NCI-H128 (cell line): ENCODE results near the gene GSK3A.

ENCODE experiments used
- DNase-seq: peaks from one replicate; lab custom pipeline; 2025; ENCODE audit not compliant: unreplicated experiment; lab: John Stamatoyannopoulos, UW

Gene GSK3A

DNA sequence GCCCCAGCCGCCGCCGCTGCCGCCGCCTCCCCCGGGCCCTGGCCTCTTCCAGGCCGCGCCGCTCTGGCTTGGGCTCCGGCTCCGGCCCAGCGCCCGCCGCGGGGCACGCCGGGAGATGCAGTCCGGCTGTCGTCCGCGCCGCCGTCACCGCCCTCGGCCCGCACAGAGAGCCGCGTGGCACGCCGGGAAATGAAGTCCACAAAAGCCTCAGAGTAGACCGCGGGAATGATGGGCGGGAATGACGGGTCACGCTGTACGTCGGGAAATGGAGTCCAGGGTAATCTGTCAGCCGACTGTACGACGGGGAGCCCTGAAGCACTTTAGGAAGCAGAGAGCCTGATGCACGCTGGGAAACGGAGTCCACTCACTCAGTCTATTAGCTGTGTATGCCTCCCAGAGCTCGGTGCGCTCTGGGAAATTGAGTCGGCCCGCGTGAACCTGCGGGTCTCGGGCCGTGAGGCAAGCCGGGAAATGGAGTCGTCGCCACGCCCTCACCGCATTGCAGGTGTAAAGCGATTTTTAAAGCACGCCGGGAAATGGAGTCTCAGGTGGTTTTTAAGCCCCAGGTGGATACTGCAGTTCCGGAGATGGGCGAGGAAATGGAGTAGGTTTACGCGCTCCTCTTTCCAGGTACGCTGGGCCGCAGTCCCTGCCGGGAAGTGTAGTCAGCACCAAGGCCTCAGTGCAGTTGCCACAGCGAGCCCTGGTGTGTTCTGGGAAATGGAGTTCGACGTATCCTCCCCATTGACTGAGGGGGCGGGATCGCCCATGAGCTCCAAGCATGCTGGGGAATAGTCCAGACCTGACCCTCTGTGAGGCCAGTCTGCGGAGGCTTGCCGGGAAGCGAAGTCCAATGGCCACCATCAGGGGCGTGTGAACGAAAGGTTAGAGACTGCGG, at the start of gene GSK3A:
Gene GSK3A (minus strand): TSS at position 91 of the 898 bp plus-strand sequence. CDS start 137 bp downstream, outside the sequence.
- peak; percentile 100 for DNase-seq

GRCh38 chr19:42291435-42291810, 49.0 kb upstream of the GSK3A start:
- no peak for DNase-seq

GRCh38 chr19:42290523-42291434, 48.4 kb upstream of the GSK3A start:
- DNase-seq = no peak

DNA sequence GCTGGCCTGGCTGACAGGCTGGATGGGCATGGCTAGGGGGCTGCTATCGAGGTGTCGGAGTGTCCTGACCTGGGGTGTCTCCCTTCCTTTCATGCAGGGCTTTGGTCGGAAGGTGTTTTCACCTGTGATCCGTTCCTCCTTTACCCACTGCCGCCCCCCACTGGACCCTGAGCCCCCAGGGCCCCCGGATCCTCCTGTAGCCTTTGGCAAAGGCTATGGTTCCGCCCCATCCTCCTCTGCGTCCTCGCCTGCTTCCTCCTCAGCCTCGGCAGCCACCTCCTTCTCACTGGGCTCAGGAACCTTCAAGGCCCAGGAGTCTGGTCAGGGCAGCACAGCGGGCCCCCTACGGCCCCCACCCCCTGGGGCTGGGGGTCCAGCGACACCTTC, 47.7 kb upstream of the GSK3A start:
- DNase-seq = no peak

GRCh38 chr19:42289556-42290041, 47.2 kb upstream of the GSK3A start:
- no peak for DNase-seq

GRCh38 chr19:42288881-42289555, 46.6 kb upstream of the GSK3A start:
- no peak for DNase-seq

GRCh38 chr19:42288387-42288786, 46.0 kb upstream of the GSK3A start:
- no peak for DNase-seq

DNA sequence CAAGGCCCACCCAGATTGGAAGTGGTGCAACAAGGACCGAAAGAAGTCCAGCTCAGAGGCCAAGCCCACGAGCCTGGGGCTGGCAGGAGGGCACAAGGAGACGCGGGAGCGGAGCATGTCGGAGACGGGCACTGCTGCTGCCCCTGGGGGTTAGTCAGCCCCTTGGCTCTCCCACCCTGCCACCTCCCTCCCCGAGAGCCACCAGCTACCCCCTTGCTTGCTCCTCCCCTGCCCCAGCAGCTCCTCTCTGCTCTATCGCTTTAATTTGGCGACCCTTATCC, 45.4 kb upstream of the GSK3A start:
- no peak for DNase-seq

GRCh38 chr19:42287017-42287826, 44.8 kb upstream of the GSK3A start:
- no peak for DNase-seq

DNA sequence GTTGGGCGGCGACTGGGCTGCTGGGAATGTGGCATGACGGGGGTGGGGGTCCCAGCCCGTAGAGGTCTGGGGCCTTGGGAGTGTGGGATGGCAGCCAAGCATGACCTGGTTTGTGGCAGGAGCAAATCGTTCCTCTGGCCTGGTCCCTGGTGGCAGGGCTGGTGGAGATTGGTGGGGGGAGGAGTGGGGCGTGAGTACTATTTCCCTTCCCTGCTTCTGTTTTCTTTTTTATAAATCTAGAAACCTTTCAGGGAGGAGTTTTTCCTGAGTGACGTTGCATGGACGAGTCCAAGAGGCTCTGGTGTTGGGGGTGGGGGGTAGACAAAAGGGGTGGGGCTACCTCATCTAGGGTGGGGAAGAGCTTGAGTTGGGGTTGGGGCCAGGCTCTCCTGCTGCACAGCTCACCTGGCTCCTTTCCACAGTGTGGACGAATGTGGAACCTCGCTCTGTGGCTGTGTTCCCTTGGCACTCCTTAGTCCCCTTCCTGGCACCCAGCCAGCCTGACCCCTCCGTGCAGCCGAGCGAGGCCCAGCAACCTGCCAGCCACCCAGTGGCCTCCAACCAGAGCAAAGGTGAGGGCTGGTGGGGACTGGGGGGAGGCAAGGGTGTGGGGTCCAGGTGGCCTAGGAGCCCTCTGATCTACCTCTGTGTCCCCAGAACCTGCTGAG, 44.1 kb upstream of the GSK3A start:
- no peak for DNase-seq

- DNase-seq = no peak
These were observed 43.6 kb upstream of the GSK3A start for GRCh38 chr19:42285988-42286348.

GRCh38 chr19:42285541-42285941, 43.1 kb upstream of the GSK3A start:
- DNase-seq = no peak

DNA sequence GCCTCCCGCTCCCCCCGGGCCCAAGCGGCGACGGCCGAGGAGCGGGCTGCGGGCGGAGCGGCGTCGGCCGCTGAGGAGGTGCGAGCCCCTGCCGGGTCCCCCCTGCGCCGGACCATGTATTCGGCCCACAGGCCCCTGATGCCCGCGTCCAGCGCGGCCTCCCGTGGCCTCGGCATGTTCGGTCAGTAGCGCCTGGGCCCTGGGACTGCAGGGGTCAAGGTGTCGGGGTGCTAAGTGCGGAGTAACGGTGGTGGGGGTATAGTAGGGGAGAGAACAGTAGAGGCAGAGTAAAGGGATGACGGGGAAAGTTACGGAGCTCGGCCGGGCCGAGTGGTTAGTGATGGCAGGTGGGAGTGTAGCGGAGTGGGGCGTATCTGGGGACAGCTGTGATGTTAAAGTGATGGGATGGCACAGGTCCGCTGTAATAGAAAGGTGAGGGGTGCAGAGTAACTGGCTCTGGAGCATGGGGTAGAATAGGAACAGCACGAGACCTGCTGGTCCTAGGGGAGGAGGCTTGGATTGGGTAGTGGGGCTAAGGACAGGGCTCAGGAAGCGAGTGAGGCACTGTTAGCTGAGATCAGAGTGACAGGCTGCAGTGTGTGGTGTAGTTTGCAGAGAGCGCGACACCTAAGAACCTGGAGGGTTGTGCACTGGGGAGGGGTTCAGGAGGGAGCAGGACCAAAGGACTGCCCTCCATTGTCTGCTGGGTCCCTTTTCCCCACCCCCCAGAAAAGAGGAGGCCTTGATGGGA, 42.4 kb upstream of the GSK3A start:
- no peak for DNase-seq

GRCh38 chr19:42284066-42284501, 41.7 kb upstream of the GSK3A start:
- peak; percentile 38 for DNase-seq

GRCh38 chr19:42283188-42284065, 41.0 kb upstream of the GSK3A start:
- DNase-seq = peak; percentile 87

DNA sequence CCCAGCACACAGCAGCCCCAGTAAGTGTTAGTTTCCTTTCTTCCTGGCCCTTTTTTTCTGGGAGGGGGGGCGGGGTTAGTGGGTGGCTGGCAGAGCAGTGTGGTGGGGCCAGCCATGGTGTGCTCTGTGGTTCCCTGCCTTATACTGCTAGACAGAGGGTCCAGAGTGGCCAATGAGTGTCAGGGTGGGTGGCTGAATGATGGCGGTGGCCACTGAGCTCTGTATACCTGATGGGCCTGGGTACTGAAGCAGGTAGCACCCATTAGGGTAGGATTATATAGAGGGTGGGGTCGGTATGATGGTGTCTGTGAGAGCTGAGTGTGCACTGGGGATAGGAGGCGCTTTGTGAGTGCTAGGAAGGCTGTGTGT, 40.4 kb upstream of the GSK3A start:
- no peak for DNase-seq

- no peak for DNase-seq
These were observed 39.7 kb upstream of the GSK3A start for GRCh38 chr19:42281827-42282762.
